ENCODE measurements around the gene CCDC92.

Gene CCDC92

DNA sequence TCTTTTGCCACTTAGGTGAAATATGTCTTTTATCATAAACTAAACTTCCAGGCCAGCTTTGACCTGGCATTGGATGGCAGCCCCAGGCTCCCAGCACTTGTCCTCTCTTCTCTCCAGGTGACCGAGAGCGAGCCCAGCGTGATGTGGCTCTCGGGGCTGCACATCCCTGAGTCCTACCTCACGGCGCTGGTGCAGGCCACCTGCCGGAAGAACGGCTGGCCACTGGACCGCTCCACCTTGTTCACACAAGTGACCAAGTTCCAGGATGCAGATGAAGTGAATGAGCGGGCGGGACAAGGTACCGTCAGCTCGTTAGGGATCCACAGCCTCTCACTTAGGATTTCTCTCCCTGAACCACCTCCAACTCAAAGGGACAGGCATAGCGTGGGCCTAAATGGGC, 39.4 kb downstream of the CCDC92 start:
- POLR2A ChIA-PET: no interaction called here
- peaks cover 0 to 15% (median 2%) of the 10 kb centered on the region in 4 experiments for H3K36me3 ChIP-seq (ENCODE audit: control insufficient read depth in 4 of 4, insufficient read depth in 4 of 4, low read length in 3 of 4)
- 96% methylated on average over 11 of the region's 14 CpGs for WGBS (ENCODE audit: insufficient coverage)

DNA sequence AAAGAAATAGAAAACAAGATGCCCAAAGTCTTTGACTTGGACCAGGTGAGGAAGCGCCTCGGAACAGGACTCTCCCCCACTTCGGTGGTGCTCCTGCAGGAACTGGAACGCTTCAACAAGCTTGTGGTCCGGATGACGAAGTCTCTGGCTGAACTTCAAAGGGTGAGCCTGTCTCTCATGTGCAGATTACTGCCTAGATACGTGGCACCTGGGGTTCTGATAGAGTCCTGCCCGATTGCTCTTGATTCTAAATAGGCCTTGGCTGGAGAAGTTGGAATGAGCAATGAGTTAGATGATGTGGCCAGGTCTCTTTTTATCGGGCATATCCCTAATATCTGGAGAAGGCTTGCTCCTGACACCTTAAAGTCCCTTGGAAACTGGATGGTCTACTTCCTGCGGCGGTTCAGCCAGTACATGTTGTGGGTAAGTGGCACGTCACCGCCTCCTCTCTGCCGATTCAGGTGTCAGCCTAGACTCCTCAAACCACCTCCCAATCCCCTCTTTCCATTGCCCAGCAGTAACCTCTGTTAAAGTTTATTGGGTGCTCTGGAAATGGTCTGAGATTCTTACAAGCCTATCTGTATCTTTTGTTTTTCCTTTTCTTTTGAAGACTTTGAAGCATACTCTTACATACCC, 40.8 kb downstream of the CCDC92 start:
- Histone ChIP-seq H3K27ac (ENCODE audit: insufficient read depth in 1 of 2, low read depth in 1 of 2, low read length in 2 of 2, poor library complexity in 1 of 2, severe bottlenecking in 2 of 2) (no peak overlapping the region), H3K4me3 (ENCODE audit: control insufficient read depth in 1 of 7, extremely low read depth in 1 of 7, insufficient read depth in 4 of 7, low read depth in 2 of 7, low read length in 6 of 7) (no peak overlapping the region), H3K36me3 (ENCODE audit: control insufficient read depth in 4 of 4, insufficient read depth in 4 of 4, low read length in 3 of 4) (peaks cover 0 to 12% (median 2%) of the 10 kb centered on the region in 4 experiments), H3K27me3 (replicated peaks in 2 of 5; ENCODE audit: control insufficient read depth in 4 of 5, insufficient read depth in 5 of 5, low read length in 4 of 5) (no peaks in the 10 kb centered on the region), H3K4me1 (ENCODE audit: control extremely low read depth in 1 of 4, control insufficient read depth in 4 of 4, insufficient read depth in 4 of 4, low read length in 3 of 4) (no peaks in the 10 kb centered on the region), H3K9me3 (ENCODE audit: control extremely low read depth in 1 of 5, control insufficient read depth in 4 of 5, insufficient read depth in 2 of 5, low read depth in 1 of 5, low read length in 4 of 5) (no peaks in the 10 kb centered on the region)
- 98% methylated on average over 8 of the region's 14 CpGs for WGBS (ENCODE audit: insufficient coverage)
- no peak for DNase-seq
- CTCF ChIA-PET: no interaction called here
- POLR2A ChIA-PET: interaction anchor here (0.6 kb wide), 1 partner anchor 458 kb away, joined by 4 read pairs; no protein-coding TSS in a partner anchor

More for the DNA sequence above, 39.4 kb downstream of the CCDC92 start:
- Histone ChIP-seq H3K4me3 (ENCODE audit: control insufficient read depth in 1 of 7, extremely low read depth in 1 of 7, insufficient read depth in 4 of 7, low read depth in 2 of 7, low read length in 6 of 7) (no peak overlapping the region), H3K27ac (ENCODE audit: insufficient read depth in 1 of 2, low read depth in 1 of 2, low read length in 2 of 2, poor library complexity in 1 of 2, severe bottlenecking in 2 of 2) (no peak overlapping the region), H3K4me1 (ENCODE audit: control extremely low read depth in 1 of 4, control insufficient read depth in 4 of 4, insufficient read depth in 4 of 4, low read length in 3 of 4) (peaks cover 0 to 12% (median 9%) of the 10 kb centered on the region in 4 experiments), H3K27me3 (replicated peaks in 2 of 5; ENCODE audit: control insufficient read depth in 4 of 5, insufficient read depth in 5 of 5, low read length in 4 of 5) (no peaks in the 10 kb centered on the region), H3K9me3 (ENCODE audit: control extremely low read depth in 1 of 5, control insufficient read depth in 4 of 5, insufficient read depth in 2 of 5, low read depth in 1 of 5, low read length in 4 of 5) (no peaks in the 10 kb centered on the region)
- CTCF ChIA-PET: interaction anchor here (0.7 to 2.3 kb wide), 3 partner anchors 28 to 45 kb away, joined by 3 to 7 read pairs (median 4); no protein-coding TSS in a partner anchor
- DNase-seq: no peak

DNA sequence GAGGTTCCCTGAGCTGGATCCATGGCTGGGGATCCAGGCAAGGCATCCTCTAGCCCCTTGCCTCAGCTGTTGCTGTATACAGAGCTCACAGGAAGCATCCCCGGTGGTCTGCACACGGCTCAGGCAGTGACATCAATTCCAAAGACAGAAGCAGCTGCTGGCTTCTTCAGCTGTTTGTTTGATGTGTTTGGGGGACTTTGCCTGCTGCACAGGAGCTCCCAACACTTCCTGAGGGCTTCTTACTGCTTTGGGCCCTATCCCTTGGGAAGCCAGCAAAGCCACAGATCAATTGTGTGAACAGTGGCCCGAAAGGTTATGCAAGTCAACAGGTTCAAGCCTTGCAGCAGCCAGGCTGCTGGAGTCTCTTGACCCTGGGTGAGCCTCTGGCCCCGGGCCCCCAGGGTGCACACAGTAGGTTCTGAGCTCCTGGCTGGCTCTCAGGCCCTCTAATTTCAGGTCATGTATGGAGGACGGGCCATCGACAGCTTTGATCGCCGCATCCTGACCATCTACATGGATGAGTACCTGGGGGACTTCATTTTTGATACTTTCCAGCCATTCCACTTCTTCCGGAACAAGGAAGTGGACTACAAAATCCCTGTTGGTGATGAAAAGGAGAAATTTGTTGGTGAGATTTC, 42.6 kb downstream of the CCDC92 start:
- Histone ChIP-seq H3K4me3 (ENCODE audit: control insufficient read depth in 1 of 7, extremely low read depth in 1 of 7, insufficient read depth in 4 of 7, low read depth in 2 of 7, low read length in 6 of 7) (no peak overlapping the region), H3K9me3 (ENCODE audit: control extremely low read depth in 1 of 5, control insufficient read depth in 4 of 5, insufficient read depth in 2 of 5, low read depth in 1 of 5, low read length in 4 of 5) (no peaks in the 10 kb centered on the region), H3K27me3 (replicated peaks in 2 of 5; ENCODE audit: control insufficient read depth in 4 of 5, insufficient read depth in 5 of 5, low read length in 4 of 5) (no peaks in the 10 kb centered on the region), H3K27ac (ENCODE audit: insufficient read depth in 1 of 2, low read depth in 1 of 2, low read length in 2 of 2, poor library complexity in 1 of 2, severe bottlenecking in 2 of 2) (no peak overlapping the region), H3K36me3 (ENCODE audit: control insufficient read depth in 4 of 4, insufficient read depth in 4 of 4, low read length in 3 of 4) (peaks cover 0 to 2% (median 0%) of the 10 kb centered on the region in 4 experiments), H3K4me1 (ENCODE audit: control extremely low read depth in 1 of 4, control insufficient read depth in 4 of 4, insufficient read depth in 4 of 4, low read length in 3 of 4) (no peaks in the 10 kb centered on the region)
- ChIA-PET POLR2A (no interaction called here), CTCF (interaction anchor here (0.5 to 1.9 kb wide), 2 partner anchors 25 to 78 kb away, joined by 3 to 6 read pairs; no protein-coding TSS in a partner anchor)
- 98% methylated on average over 7 of the region's 9 CpGs for WGBS (ENCODE audit: insufficient coverage)
- no peak for DNase-seq

DNA sequence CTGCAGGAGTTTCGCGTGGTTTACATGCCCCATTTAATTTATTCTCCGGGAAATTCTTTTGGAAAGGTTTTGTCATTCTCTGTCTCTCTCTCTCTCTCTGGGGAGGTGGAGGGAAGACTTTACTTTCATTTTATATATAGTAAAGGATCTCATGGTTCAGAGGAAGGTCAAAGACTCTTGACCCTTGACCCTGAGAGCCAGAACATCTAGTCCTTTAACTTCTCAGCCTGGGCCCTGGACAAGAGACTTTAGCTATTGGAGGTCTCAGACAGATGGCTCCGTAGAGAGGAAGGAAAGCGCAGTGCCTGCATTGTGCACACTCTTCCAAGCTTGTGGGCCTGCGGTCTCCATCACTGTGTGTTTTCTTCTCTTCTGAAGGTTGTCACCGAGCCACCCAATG, 43.7 kb downstream of the CCDC92 start:
- Histone ChIP-seq H3K9me3 (ENCODE audit: control extremely low read depth in 1 of 5, control insufficient read depth in 4 of 5, insufficient read depth in 2 of 5, low read depth in 1 of 5, low read length in 4 of 5) (no peaks in the 10 kb centered on the region), H3K4me1 (ENCODE audit: control extremely low read depth in 1 of 4, control insufficient read depth in 4 of 4, insufficient read depth in 4 of 4, low read length in 3 of 4) (no peaks in the 10 kb centered on the region), H3K27me3 (replicated peaks in 2 of 5; ENCODE audit: control insufficient read depth in 4 of 5, insufficient read depth in 5 of 5, low read length in 4 of 5) (no peaks in the 10 kb centered on the region), H3K4me3 (ENCODE audit: control insufficient read depth in 1 of 7, extremely low read depth in 1 of 7, insufficient read depth in 4 of 7, low read depth in 2 of 7, low read length in 6 of 7) (no peak overlapping the region), H3K27ac (ENCODE audit: insufficient read depth in 1 of 2, low read depth in 1 of 2, low read length in 2 of 2, poor library complexity in 1 of 2, severe bottlenecking in 2 of 2) (no peak overlapping the region), H3K36me3 (ENCODE audit: control insufficient read depth in 4 of 4, insufficient read depth in 4 of 4, low read length in 3 of 4) (no peaks in the 10 kb centered on the region)
- ChIA-PET POLR2A (no interaction called here), CTCF (interaction anchor here (0.9 to 1.9 kb wide), 2 partner anchors 24 to 55 kb away, joined by 3 to 6 read pairs; no protein-coding TSS in a partner anchor)
- no peak for DNase-seq
- 100% methylated on average over 3 of the region's 7 CpGs for WGBS (ENCODE audit: insufficient coverage)

DNA sequence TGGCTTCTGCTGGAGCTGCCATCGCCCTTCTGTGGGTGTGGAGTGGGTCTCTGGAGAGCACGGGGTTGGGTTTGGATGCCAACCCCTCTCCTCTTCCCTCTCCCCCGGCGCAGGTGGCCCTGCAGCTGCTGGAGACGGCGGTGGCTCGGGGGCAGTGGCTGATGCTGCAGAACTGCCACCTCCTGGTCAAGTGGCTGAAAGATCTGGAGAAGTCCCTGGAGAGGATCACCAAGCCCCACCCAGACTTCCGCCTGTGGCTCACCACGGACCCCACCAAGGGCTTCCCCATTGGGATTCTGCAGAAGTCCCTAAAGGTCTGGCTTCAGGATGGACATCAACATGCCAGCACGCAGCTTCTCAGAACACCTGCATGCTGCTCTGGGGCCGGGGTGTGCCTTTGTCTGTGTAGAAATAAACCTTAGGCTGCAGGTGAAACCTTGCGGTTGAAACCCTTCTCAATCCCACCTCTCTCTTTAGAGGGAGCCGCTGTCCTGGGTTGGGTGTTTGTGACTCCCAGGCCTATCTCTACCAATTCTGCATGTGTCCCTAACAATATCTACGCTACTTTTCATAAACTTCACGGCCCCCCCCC, 44.3 kb downstream of the CCDC92 start:
- WGBS (ENCODE audit: insufficient coverage): 94% methylated on average over 8 of the region's 15 CpGs
- Histone ChIP-seq H3K4me3 (ENCODE audit: control insufficient read depth in 1 of 7, extremely low read depth in 1 of 7, insufficient read depth in 4 of 7, low read depth in 2 of 7, low read length in 6 of 7) (no peak overlapping the region), H3K4me1 (ENCODE audit: control extremely low read depth in 1 of 4, control insufficient read depth in 4 of 4, insufficient read depth in 4 of 4, low read length in 3 of 4) (no peaks in the 10 kb centered on the region), H3K27ac (ENCODE audit: insufficient read depth in 1 of 2, low read depth in 1 of 2, low read length in 2 of 2, poor library complexity in 1 of 2, severe bottlenecking in 2 of 2) (no peak overlapping the region), H3K36me3 (ENCODE audit: control insufficient read depth in 4 of 4, insufficient read depth in 4 of 4, low read length in 3 of 4) (no peaks in the 10 kb centered on the region), H3K9me3 (ENCODE audit: control extremely low read depth in 1 of 5, control insufficient read depth in 4 of 5, insufficient read depth in 2 of 5, low read depth in 1 of 5, low read length in 4 of 5) (no peaks in the 10 kb centered on the region), H3K27me3 (replicated peaks in 2 of 5; ENCODE audit: control insufficient read depth in 4 of 5, insufficient read depth in 5 of 5, low read length in 4 of 5) (no peaks in the 10 kb centered on the region)
- ChIA-PET POLR2A (no interaction called here), CTCF (interaction anchor here (0.8 to 1.9 kb wide), 5 partner anchors 23 to 55 kb away, joined by 3 to 6 read pairs (median 5); no protein-coding TSS in a partner anchor)
- no peak for DNase-seq

DNA sequence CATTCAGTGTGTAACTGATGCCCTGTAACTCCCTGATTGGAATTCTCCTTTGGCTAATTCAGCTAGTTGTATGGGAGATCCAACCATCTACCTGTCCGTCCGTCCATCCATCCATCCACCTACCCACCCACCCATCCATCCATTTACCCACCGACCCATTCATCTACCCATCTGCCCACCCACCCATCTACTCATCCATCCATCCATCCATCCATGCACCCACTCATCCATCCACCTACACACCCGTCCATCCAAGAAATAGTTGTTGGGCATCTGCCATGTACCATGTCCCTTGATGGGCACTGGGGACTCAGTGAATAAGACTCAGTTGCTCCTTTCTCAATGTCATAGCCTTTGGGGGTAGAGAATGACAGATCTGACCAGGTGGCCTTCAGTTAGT, 48.1 kb downstream of the CCDC92 start:
- CTCF ChIA-PET: interaction anchor here (1.4 kb wide), 1 partner anchor 14 kb away, joined by 5 read pairs; no protein-coding TSS in a partner anchor
- no peak overlapping the region for H3K4me3 ChIP-seq (ENCODE audit: control insufficient read depth in 1 of 7, extremely low read depth in 1 of 7, insufficient read depth in 4 of 7, low read depth in 2 of 7, low read length in 6 of 7)
- no peak overlapping the region for H3K27ac ChIP-seq (ENCODE audit: insufficient read depth in 1 of 2, low read depth in 1 of 2, low read length in 2 of 2, poor library complexity in 1 of 2, severe bottlenecking in 2 of 2)
- no peaks in the 10 kb centered on the region for H3K4me1 ChIP-seq (ENCODE audit: control extremely low read depth in 1 of 4, control insufficient read depth in 4 of 4, insufficient read depth in 4 of 4, low read length in 3 of 4)
- H3K36me3 ChIP-seq (ENCODE audit: control insufficient read depth in 4 of 4, insufficient read depth in 4 of 4, low read length in 3 of 4): no peaks in the 10 kb centered on the region
- DNase-seq: no peak
- WGBS (ENCODE audit: insufficient coverage): 89% methylated on average over 3 of the region's 4 CpGs
- no peaks in the 10 kb centered on the region for H3K27me3 ChIP-seq (replicated peaks in 2 of 5; ENCODE audit: control insufficient read depth in 4 of 5, insufficient read depth in 5 of 5, low read length in 4 of 5)
- no peaks in the 10 kb centered on the region for H3K9me3 ChIP-seq (ENCODE audit: control extremely low read depth in 1 of 5, control insufficient read depth in 4 of 5, insufficient read depth in 2 of 5, low read depth in 1 of 5, low read length in 4 of 5)
- POLR2A ChIA-PET: no interaction called here

DNA sequence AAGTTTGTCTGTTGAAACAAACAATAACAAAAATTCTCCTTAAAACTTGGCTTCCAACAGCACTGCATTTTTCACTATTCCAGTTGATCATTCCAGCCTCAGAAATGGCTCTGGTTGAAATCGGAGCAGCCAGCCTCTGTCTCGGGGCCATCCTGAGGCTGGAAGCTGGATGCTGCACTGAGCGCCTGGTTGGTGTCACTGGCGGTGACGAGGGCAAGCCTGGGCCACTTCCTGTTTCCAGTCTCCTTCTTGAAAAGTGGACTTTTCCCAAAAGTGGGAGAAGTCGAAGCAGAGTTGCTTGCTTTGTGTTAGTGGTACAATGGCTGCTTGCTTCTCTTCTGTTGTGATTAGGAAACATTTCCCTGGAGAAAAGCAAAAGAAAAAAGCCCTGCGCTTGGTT, 48.7 kb downstream of the CCDC92 start:
- no peaks in the 10 kb centered on the region for H3K4me1 ChIP-seq (ENCODE audit: control extremely low read depth in 1 of 4, control insufficient read depth in 4 of 4, insufficient read depth in 4 of 4, low read length in 3 of 4)

More for the DNA sequence above, 48.7 kb downstream of the CCDC92 start:
- no peak for DNase-seq
- H3K36me3 ChIP-seq (ENCODE audit: control insufficient read depth in 4 of 4, insufficient read depth in 4 of 4, low read length in 3 of 4): no peaks in the 10 kb centered on the region
- ChIA-PET POLR2A (no interaction called here), CTCF (no interaction called here)
- H3K27me3 ChIP-seq (replicated peaks in 2 of 5; ENCODE audit: control insufficient read depth in 4 of 5, insufficient read depth in 5 of 5, low read length in 4 of 5): no peaks in the 10 kb centered on the region
- H3K27ac ChIP-seq (ENCODE audit: insufficient read depth in 1 of 2, low read depth in 1 of 2, low read length in 2 of 2, poor library complexity in 1 of 2, severe bottlenecking in 2 of 2): no peak overlapping the region
- 88% methylated on average over 6 of the region's 7 CpGs for WGBS (ENCODE audit: insufficient coverage)
- H3K4me3 ChIP-seq (ENCODE audit: control insufficient read depth in 1 of 7, extremely low read depth in 1 of 7, insufficient read depth in 4 of 7, low read depth in 2 of 7, low read length in 6 of 7): no peak overlapping the region
- H3K9me3 ChIP-seq (ENCODE audit: control extremely low read depth in 1 of 5, control insufficient read depth in 4 of 5, insufficient read depth in 2 of 5, low read depth in 1 of 5, low read length in 4 of 5): no peaks in the 10 kb centered on the region
